SK-N-SH (cell line): Measurements from ENCODE around the gene CD2AP. TPM values are rescaled to one million over a fixed set of nuclear protein-coding genes. Genes with fewer than 3 reads are reported as not detected.

Experiments used
- CTCF ChIA-PET: fragments of 300-600, 350-600 bp; formaldehyde crosslinking; extraction: SDS; loops from one replicate; lab custom pipeline; 2021; lab: Yijun Ruan, JAX
- POLR2A ChIA-PET: fragments of 350-600 bp; sonication (Branson Sonifier 250); formaldehyde crosslinking; extraction: SDS; loops from one replicate; lab custom pipeline; 2020; ENCODE audit warnings: antibody characterized with exemption, inconsistent platforms; lab: Yijun Ruan, JAX
- DNase-seq: peaks from one replicate; pipeline ENCODE4 v3.0.0; 2012
- H2AFZ ChIP-seq: fragments of 200-600 bp; sonication (generic); 2 replicates; pipeline ENCODE4 v1.8.1; 2016; ENCODE audit warnings: antibody characterized with exemption, mild to moderate bottlenecking, low read depth
- H3F3A ChIP-seq: fragments of 200-600 bp; sonication (generic); replicated peaks from 2 replicates; pipeline ENCODE3; 2016; ENCODE audit warnings: antibody characterized with exemption, mild to moderate bottlenecking; ENCODE audit not compliant: insufficient read depth
- H3K27ac ChIP-seq, 2 experiments: fragments of 200-500 bp in 1 of 2; fragments of 200-600 bp in 1 of 2; sonication (Bioruptor generic) in 1 of 2; sonication (generic), shearing (Covaris generic) in 1 of 2; 2 replicates each; pipeline versions ENCODE4 v1.5.1 to v1.6.1; 2014 to 2016; ENCODE audit warnings: low read depth in 2 of 2, inconsistent platforms in 1 of 2, low read length in 1 of 2, mild to moderate bottlenecking in 1 of 2, mixed read lengths in 1 of 2
- H3K27me3 ChIP-seq: fragments of 200-600 bp; sonication (generic), shearing (Covaris generic); 2 replicates; pipeline ENCODE4 v1.6.1; 2016; ENCODE audit warnings: mixed run types; ENCODE audit not compliant: insufficient read depth
- H3K36me3 ChIP-seq, 2 experiments: fragments of 200-500 bp in 1 of 2; fragments of 200-600 bp in 1 of 2; sonication (Bioruptor generic) in 1 of 2; sonication (generic) in 1 of 2; replicated peaks in 1 of 2; 2 replicates each; pipeline versions ENCODE3 to v1.5.1; 2014 to 2016; ENCODE audit warnings: low read length in 1 of 2, mild to moderate bottlenecking in 1 of 2; ENCODE audit not compliant: insufficient read depth in 2 of 2, control insufficient read depth in 1 of 2
- H3K4me1 ChIP-seq, 2 experiments: fragments of 200-500 bp in 1 of 2; fragments of 200-600 bp in 1 of 2; sonication (Bioruptor generic) in 1 of 2; sonication (generic), shearing (Covaris generic) in 1 of 2; 2 replicates each; pipeline versions ENCODE4 v1.5.1 to v1.6.1; 2014 to 2016; ENCODE audit warnings: low read depth in 1 of 2, low read length in 1 of 2, mixed run types in 1 of 2; ENCODE audit not compliant: insufficient read depth in 2 of 2, control insufficient read depth in 1 of 2
- H3K4me2 ChIP-seq: fragments of 200-600 bp; sonication (generic), shearing (Covaris generic); 2 replicates; pipeline ENCODE4 v1.6.1; 2017; ENCODE audit warnings: mixed run types
- H3K4me3 ChIP-seq, 2 experiments: fragments of 200-500 bp in 1 of 2; fragments of 200-600 bp in 1 of 2; sonication (Bioruptor generic) in 1 of 2; sonication (generic), shearing (Covaris generic) in 1 of 2; 2 replicates each; pipeline versions ENCODE4 v1.5.1 to v1.8.1; 2014 to 2016; ENCODE audit warnings: low read depth in 2 of 2, inconsistent platforms in 1 of 2, low read length in 1 of 2, mild to moderate bottlenecking in 1 of 2, mixed read lengths in 1 of 2, moderate library complexity in 1 of 2
- H3K79me2 ChIP-seq: fragments of 200-600 bp; sonication (generic); 2 replicates; pipeline ENCODE4 v1.8.1; 2017; ENCODE audit warnings: mild to moderate bottlenecking; ENCODE audit not compliant: insufficient read depth
- H3K9ac ChIP-seq: fragments of 200-600 bp; sonication (generic); 2 replicates; pipeline ENCODE4 v1.6.1; 2017; ENCODE audit warnings: mixed run types
- H3K9me2 ChIP-seq: fragments of 200-600 bp; sonication (generic); 2 replicates; pipeline ENCODE4 v1.6.1; 2017; ENCODE audit warnings: mixed run types
- H3K9me3 ChIP-seq: fragments of 200-600 bp; sonication (generic); 2 replicates; pipeline ENCODE4 v1.6.1; 2017; ENCODE audit warnings: mixed run types, mild to moderate bottlenecking, moderate library complexity
- H4K20me1 ChIP-seq: fragments of 200-600 bp; sonication (generic); 2 replicates; pipeline ENCODE4 v1.6.1; 2017; ENCODE audit warnings: mild to moderate bottlenecking, mixed run types; ENCODE audit not compliant: insufficient read depth
- CHD2 ChIP-seq: fragments of 150-350 bp; IDR thresholded peaks from 2 replicates; pipeline ENCODE4 v1.6.1; 2018; ENCODE audit warnings: low read length; ENCODE audit not compliant: partially characterized antibody
- EP300 ChIP-seq, 2 experiments: IDR thresholded peaks; 2 replicates each; pipeline versions ENCODE4 v1.4.0 to v1.6.1; 2012; ENCODE audit warnings: borderline replicate concordance in 1 of 2, low read depth in 1 of 2, low read length in 1 of 2
- FOSL2 ChIP-seq: IDR thresholded peaks from 2 replicates; pipeline ENCODE4 v1.4.0; 2012; ENCODE audit warnings: low read depth, mild to moderate bottlenecking, moderate library complexity, borderline replicate concordance
- FOXM1 ChIP-seq: IDR thresholded peaks from 2 replicates; pipeline ENCODE4 v1.4.0; 2012; ENCODE audit warnings: low read depth, mild to moderate bottlenecking
- GABPA ChIP-seq: IDR thresholded peaks from 2 replicates; pipeline ENCODE4 v1.4.0; 2012; ENCODE audit warnings: low read depth, mild to moderate bottlenecking
- IRF3 ChIP-seq: fragments of 150-350 bp; IDR thresholded peaks from 2 replicates; pipeline ENCODE4 v1.6.1; 2016; ENCODE audit warnings: mild to moderate bottlenecking, low read depth, low read length
- MEF2A ChIP-seq: IDR thresholded peaks from 2 replicates; pipeline ENCODE4 v1.4.0; 2012; ENCODE audit warnings: low read depth, borderline replicate concordance
- MXI1 ChIP-seq: IDR thresholded peaks from 2 replicates; pipeline ENCODE4 v1.6.1; 2012; ENCODE audit warnings: mild to moderate bottlenecking, low read depth, low read length, improper control_type of control experiment
- NFIC ChIP-seq: IDR thresholded peaks from 2 replicates; pipeline ENCODE4 v1.4.0; 2012; ENCODE audit warnings: borderline replicate concordance
- NRF1 ChIP-seq: IDR thresholded peaks from 2 replicates; pipeline ENCODE4 v1.6.1; 2012; ENCODE audit warnings: low read depth, mild to moderate bottlenecking, low read length
- RAD21 ChIP-seq: IDR thresholded peaks from 2 replicates; pipeline ENCODE4 v1.6.1; 2012; ENCODE audit warnings: mild to moderate bottlenecking, low read length
- RFX5 ChIP-seq: IDR thresholded peaks from 2 replicates; pipeline ENCODE4 v1.6.1; 2012; ENCODE audit warnings: mild to moderate bottlenecking, improper control_type of control experiment, low read length
- SMC3 ChIP-seq: IDR thresholded peaks from 2 replicates; pipeline ENCODE4 v1.6.1; 2012; ENCODE audit warnings: low read depth, low read length, improper control_type of control experiment
- TAF1 ChIP-seq: IDR thresholded peaks from 2 replicates; pipeline ENCODE4 v1.6.1; 2012; ENCODE audit warnings: low read depth, mild to moderate bottlenecking, low read length, moderate library complexity, borderline replicate concordance
- TCF12 ChIP-seq: IDR thresholded peaks from 2 replicates; pipeline ENCODE4 v1.4.0; 2012
- TEAD4 ChIP-seq: IDR thresholded peaks from 2 replicates; pipeline ENCODE4 v1.4.0; 2012; ENCODE audit warnings: mild to moderate bottlenecking, borderline replicate concordance; ENCODE audit not compliant: insufficient read depth
- YY1 ChIP-seq: IDR thresholded peaks from 2 replicates; pipeline ENCODE4 v1.4.0; 2012; ENCODE audit warnings: low read depth, mild to moderate bottlenecking
- WGBS: methylation state at CpG from one replicate; pipeline ENCODE4 v1.1.6; 2017; ENCODE audit warnings: low lambda C conversion rate; 5-methylcytosine and 5-hydroxymethylcytosine counted together
- polyA plus RNA-seq, 3 experiments: library from polyadenylated mRNA; depleted of rRNA; stranded (reverse); fragments of >200 nt; gene quantifications; 2 replicates each; pipeline ENCODE4 v1.2.3, GENCODE V29; 2012
- TF ChIP-seq, protein P1 (sequence below): IDR thresholded peaks from 2 replicates; pipeline ENCODE4 v1.4.0; 2012; ENCODE audit warnings: low read depth

CD2AP gene
- polyA plus RNA-seq, 1 of the 3 experiments (the other 2 are of a cell fraction) = 1.6 TPM

DNA sequence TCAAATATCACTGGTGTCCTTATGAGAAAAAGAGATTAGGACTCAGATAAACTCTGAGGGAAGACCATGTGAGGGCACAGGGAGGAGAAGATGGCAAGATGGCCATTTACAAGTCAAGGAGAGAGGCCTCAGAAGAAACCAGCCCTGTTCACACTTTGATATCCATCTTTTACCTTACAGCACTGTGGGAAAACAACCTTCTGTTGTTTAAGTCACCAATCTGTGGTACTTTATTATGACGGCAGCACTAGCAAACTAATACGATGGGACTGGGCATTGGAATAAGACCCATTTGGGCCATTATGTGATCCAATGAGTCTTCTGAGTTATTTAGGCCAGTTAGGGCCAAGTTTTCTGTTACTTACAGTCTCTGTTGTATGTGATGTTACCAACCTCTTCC is 26.4 kb upstream of the CD2AP start:
- Histone ChIP-seq H4K20me1 (no peaks in the 10 kb centered on the region), H3K9me3 (no peaks in the 10 kb centered on the region), H3K27ac (no peak overlapping the region), H3K36me3 (no peaks in the 10 kb centered on the region), H3F3A (no peaks in the 10 kb centered on the region), H3K4me3 (no peak overlapping the region), H3K4me2 (no peak overlapping the region), H3K4me1 (no peaks in the 10 kb centered on the region), H3K9me2 (no peaks in the 10 kb centered on the region), H3K9ac (no peak overlapping the region), H2AFZ (no peak overlapping the region), H3K27me3 (peaks cover 8% of the 10 kb centered on the region; the same call in 1 of the 2 replicates), H3K79me2 (no peaks in the 10 kb centered on the region)
- ChIA-PET CTCF (no interaction called here), POLR2A (no interaction called here)
- 13% methylated on average over 2 of the region's 2 CpGs for WGBS
- no peak for DNase-seq
- TF ChIP-seq, protein P1, sequence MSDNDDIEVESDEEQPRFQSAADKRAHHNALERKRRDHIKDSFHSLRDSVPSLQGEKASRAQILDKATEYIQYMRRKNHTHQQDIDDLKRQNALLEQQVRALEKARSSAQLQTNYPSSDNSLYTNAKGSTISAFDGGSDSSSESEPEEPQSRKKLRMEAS = no peak
- no peak for TF ChIP-seq RFX5
- TF ChIP-seq NFIC = no peak
- TF ChIP-seq RAD21 = no peak
- no peak for TF ChIP-seq FOSL2

- no peaks in the 10 kb centered on the region for H4K20me1 ChIP-seq
- H3K36me3 ChIP-seq = no peaks in the 10 kb centered on the region
- no peak overlapping the region for H2AFZ ChIP-seq
- no peaks in the 10 kb centered on the region for H3K9me3 ChIP-seq
- no peak overlapping the region for H3K27ac ChIP-seq
- H3K27me3 ChIP-seq = peaks cover 8% of the 10 kb centered on the region; the same call in 1 of the 2 replicates
- H3K4me3 ChIP-seq = no peak overlapping the region
- no peak overlapping the region for H3K9ac ChIP-seq
- H3K79me2 ChIP-seq = no peaks in the 10 kb centered on the region
- H3F3A ChIP-seq = no peaks in the 10 kb centered on the region
- TF ChIP-seq CHD2 (no peak), MEF2A (no peak), FOXM1 (no peak), SMC3 (no peak), IRF3 (no peak), EP300 (IDR thresholded peaks at IDR 0.05; ENCODE audit: borderline replicate concordance in 1 of 2, low read depth in 1 of 2, low read length in 1 of 2) (no peak)
- ChIA-PET POLR2A (no interaction called here), CTCF (no interaction called here)
- DNase-seq = no peak
- no peaks in the 10 kb centered on the region for H3K9me2 ChIP-seq
- H3K4me2 ChIP-seq = no peak overlapping the region
- H3K4me1 ChIP-seq = no peaks in the 10 kb centered on the region
- WGBS = 25% methylated on average over 2 of the region's 2 CpGs
Measured at GRCh38 chr6:47452899-47453298, 24.7 kb upstream of the CD2AP start.

GRCh38 chr6:47453372-47453936 is 24.1 kb upstream of the CD2AP start:
- CTCF ChIA-PET = no interaction called here
- Histone ChIP-seq H2AFZ (no peak overlapping the region), H4K20me1 (no peaks in the 10 kb centered on the region), H3K9me2 (no peaks in the 10 kb centered on the region), H3K27me3 (peaks cover 8% of the 10 kb centered on the region; the same call in 1 of the 2 replicates), H3K27ac (no peak overlapping the region), H3K4me1 (no peaks in the 10 kb centered on the region), H3K9me3 (no peaks in the 10 kb centered on the region), H3F3A (no peaks in the 10 kb centered on the region), H3K4me2 (no peak overlapping the region), H3K79me2 (no peaks in the 10 kb centered on the region), H3K36me3 (no peaks in the 10 kb centered on the region), H3K9ac (no peak overlapping the region), H3K4me3 (no peak overlapping the region)
- no peak for DNase-seq
- TF ChIP-seq GABPA (no peak), TEAD4 (no peak), EP300 (IDR thresholded peaks at IDR 0.05; ENCODE audit: borderline replicate concordance in 1 of 2, low read depth in 1 of 2, low read length in 1 of 2) (no peak), IRF3 (no peak), TCF12 (no peak), TAF1 (no peak), NRF1 (no peak), SMC3 (no peak), CHD2 (no peak), FOSL2 (no peak), YY1 (no peak), MXI1 (no peak), FOXM1 (no peak)
- 42% methylated on average over 4 of the region's 4 CpGs for WGBS
- POLR2A ChIA-PET = no interaction called here
